Activated CD8-positive, alpha-beta memory T cell treated with anti-CD3 and anti-CD28 coated beads, Interleukin-2, amount 50 U/mL, for 48 hours (primary cell): Measurements from ENCODE around the gene ZEB2.

ENCODE experiments used
- DNase-seq: peaks from one replicate; pipeline ENCODE4 v3.0.0-alpha.2; 2020

Gene ZEB2

DNA sequence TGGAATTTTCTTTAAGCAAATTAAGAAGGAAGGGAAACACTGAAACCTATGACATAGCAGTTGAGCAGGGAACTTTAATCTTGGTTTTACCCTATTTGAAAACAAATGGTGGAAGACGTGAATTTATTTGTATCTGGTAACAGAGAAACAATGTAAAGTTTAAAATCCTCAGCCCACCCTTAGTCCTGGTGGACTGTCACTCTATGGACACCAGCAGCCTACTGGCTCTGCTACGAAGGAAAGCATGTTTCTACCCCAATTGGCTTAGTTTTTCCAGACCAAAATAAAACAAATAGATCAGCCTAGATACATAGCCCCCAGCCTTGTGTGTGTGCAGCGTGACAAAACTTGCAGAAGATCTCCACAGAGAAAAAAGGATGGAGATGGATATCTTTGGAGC, 7.4 kb downstream of the ZEB2 start:
- DNase-seq, result no peak

DNA sequence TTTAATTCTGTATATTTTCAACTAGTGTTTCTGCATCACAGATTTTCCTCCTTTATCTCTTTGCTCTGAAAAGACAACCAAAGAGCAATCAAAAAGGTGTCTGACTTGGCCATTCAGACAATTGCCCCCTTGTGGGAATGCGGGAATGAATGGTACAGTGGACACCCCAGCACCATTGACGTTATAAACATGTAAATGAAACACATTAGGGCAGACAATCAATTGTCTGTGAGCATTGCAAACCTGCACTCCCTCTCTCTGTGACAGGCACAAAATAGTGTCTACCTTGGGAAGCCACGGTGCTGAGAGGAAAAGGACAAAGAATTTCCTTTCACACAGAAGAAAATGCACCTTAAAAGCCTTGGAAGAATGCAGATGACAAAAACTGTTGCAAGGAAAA, 8.0 kb downstream of the ZEB2 start:
- DNase-seq, result no peak

GRCh38 chr2:144511226-144511810, 8.6 kb downstream of the ZEB2 start:
- DNase-seq, result no peak

GRCh38 chr2:144510294-144510991, 9.5 kb downstream of the ZEB2 start:
- DNase-seq, result no peak

GRCh38 chr2:144509879-144510221, 10.1 kb downstream of the ZEB2 start:
- DNase-seq, result no peak

DNA sequence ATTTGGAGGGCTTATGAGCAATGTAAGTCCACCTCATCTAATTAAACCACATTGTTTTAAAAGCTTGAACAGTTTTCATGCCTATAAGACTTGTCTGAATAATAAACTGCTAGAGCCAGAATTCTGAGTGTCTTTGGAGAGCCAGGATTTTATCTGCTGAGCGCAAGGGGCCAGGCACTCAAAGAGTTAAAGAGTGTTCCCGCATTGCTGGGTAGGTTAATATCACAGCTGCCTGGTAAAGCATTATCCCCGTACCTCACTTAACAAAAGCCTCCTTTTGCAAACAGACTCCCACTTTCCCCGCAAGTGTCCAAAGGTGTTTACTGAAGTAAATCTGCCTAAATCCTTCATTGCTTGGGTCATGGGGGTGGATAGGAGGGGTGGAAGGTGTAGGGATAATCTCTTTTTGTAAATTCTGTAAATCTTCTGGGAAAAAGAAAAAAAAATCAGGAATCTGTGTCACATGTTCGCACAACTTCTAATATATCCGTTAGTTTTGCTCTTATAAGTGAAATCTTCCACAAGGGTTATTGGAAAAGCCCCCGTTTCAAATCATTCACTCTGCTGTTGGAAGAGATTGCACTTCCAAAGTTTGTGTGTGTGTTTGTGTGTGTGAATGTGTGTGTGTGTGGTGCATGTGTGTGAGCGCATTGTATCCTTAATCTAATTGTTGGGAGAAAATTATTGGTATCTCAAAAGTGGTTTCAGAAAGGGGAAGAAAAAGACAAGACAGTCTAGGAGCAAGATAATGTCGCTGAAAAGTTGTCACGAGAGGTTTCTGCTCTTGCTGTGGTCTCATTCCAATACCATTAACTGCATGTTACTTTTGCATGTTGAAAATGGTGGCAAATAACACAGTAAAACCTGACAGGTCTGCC, 10.7 kb downstream of the ZEB2 start:
- DNase-seq, result no peak

- DNase-seq, result no peak
Measured at GRCh38 chr2:144508172-144508851, 11.6 kb downstream of the ZEB2 start.

DNA sequence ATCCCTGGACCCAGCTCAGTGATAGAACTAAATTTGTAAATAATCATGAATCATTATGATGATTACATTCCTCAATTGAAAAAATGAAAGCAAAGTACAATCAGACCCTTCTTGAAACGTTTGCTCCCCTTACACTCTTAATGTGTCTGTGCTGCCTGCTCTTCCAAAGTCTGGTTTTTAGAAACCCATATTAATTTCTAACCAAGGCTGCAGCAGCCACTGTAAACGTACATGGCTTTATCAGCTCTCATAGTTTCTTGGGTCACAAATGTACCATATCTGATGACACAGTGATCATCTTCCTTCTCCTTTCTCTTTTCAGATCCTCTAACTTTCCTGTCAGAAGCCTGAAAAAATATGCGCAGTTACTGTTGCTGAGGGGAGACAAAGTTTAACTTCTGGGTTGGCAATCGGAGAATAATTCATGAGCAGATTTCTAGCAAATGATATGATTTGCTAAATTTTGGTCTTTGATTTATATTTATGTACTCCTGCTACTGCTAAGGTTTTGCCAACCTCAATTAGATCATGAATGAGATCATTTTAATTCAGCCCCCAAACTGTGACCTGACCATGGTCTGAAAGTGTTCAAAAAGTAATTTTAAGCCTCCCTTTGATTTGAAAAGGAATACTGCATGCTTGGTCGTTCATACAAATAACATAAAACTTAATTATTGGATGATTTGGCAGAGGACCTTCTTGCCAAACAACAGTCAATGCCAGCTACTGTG, 12.3 kb downstream of the ZEB2 start:
- DNase-seq, result no peak

- no peak for DNase-seq
Measured at GRCh38 chr2:144505245-144505831, 14.6 kb downstream of the ZEB2 start.

- DNase-seq, result no peak
Measured at GRCh38 chr2:144504218-144504641, 15.7 kb downstream of the ZEB2 start.

- no peak for DNase-seq
Measured at GRCh38 chr2:144503242-144503641, 16.7 kb downstream of the ZEB2 start.

DNA sequence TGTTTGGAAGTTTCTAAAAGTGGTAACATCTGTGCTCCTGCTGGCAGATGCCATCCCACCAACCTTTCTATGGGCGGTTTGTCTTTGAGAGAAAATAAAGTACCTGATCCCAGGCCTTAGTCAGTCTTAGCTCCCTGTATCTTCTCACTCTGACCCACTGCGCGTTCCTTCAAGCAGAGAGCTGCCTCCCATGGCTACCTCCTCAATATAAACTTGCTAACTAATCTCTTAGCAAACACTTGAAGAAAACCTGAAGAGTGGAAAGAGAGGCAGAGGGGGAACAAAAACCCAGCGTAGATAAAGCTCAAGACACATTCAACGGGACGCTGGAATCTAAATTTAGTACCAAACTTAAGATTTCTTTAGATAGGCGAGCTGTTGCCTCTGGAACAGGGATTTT, 17.6 kb downstream of the ZEB2 start:
- no peak for DNase-seq

GRCh38 chr2:144501627-144502026, 18.3 kb downstream of the ZEB2 start:
- DNase-seq, result no peak

GRCh38 chr2:144501118-144501517, 18.8 kb downstream of the ZEB2 start:
- no peak for DNase-seq

DNA sequence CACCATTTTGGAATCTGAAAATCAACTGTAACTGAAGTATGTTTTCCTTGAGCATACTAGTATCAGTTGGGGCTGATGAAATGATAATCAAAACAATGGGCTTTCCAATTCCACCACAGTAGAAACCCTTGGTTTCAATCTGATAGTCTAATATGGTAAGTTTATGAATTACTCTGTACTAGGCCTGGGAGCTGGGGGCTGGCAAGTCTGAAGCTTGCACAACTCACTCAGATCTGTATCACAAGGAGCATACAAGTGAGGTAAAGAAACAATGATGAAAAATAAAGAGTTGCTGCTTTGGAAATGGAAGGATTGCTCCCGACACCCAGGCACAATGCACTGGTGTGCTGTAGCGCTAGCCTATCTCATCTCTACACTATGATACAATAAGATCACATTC, 19.4 kb downstream of the ZEB2 start:
- no peak for DNase-seq

GRCh38 chr2:144498277-144498676, 21.6 kb downstream of the ZEB2 start:
- DNase-seq, result no peak

- DNase-seq, result no peak
Measured at GRCh38 chr2:144496977-144497598, 22.8 kb downstream of the ZEB2 start.

DNA sequence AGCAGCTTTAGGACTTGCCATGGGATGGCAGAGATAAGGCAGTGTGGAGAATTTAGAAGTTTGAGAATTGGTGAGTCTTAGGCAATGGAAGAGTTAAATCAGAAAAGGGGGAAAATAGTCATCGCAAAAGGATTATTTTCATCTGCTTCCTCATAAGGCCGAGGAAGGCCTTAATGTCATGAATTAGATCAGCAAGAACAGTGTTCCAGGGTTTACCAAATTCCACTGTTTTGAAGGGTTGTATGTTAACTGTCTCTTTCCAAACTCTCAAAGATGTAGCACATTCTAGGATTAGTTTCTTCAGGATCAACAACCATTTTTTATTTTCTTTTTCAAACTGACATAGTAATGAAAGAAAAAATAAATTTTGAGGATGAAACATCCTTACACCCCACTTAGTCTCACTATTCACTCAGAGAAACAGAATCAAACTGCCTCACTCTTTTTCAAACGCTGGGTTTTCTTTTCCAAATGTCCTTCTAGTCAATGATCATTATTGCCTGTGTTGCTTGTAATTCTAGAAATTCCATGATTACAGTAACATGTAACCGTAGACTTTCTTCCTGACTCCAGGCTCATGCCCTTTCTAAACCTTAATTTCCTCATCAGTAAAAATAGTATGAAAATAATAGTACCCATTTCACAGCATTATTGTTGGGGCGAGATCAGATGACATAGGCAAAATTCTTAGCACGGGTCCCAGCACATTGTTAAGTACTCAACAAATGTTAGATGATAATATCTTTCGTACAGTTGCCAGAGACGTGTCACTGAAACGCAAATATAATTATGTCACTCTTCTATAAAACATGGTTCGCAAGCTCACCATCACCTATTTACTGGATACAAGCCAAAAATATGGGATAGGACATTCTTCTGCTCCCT, 23.6 kb downstream of the ZEB2 start:
- no peak for DNase-seq

GRCh38 chr2:144495227-144496091, 24.5 kb downstream of the ZEB2 start:
- no peak for DNase-seq
